ENCODE measurements around the gene MBTD1.
"Not testable (repeated sequence)": the region's sequence is repeated elsewhere in the genome, so short reads cannot be mapped to it uniquely, and the experiment has no call there.

Gene MBTD1

GRCh38 chr17:51251010-51251409, 8.8 kb downstream of the MBTD1 start:
- DNase-seq: no peak

DNA sequence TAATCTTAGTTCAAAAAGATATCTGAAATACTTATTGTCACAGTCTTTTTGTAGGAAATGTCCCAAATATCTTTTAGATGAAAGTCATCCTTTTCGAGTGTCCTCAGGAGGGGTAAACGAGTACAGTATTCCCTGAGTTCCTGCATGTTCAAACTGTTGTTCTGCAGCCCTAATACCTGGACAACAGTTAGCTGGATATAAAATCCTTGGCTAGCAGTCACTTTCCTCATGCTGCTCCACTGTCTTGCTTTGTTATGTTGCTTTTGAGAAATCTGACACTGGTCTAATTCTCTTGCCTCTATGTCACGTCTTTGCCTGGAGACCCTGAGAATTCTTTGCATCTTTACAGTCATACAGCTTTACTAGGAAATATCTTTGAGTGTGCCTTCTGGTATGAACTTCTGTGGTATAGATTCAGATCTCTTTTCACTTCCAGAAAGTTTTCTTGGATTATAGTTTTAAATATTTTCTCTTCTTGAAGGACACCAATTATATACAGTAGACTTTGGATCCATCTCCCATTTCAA, 9.5 kb downstream of the MBTD1 start:
- DNase-seq: no peak

DNA sequence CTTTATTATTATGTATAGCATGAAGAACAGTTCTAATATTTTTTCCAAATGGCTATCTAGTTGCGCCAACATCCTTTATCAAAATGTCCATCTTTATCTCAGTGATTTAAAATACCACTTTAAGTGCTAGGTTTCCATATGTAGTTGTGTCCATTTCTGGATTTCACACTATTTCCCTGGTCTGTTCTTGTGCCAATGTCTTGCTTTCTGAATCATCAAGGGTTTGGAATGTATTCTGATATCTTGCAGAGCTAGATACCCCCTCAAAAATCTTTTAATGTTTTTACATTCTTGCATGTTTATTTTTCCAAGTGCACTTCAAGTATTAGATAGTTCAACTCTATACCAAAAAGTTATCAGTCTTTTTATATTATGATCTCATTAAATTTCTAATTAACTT, 14.3 kb downstream of the MBTD1 start:
- DNase-seq: no peak

GRCh38 chr17:51244041-51244440, 15.8 kb downstream of the MBTD1 start:
- no peak for DNase-seq

DNA sequence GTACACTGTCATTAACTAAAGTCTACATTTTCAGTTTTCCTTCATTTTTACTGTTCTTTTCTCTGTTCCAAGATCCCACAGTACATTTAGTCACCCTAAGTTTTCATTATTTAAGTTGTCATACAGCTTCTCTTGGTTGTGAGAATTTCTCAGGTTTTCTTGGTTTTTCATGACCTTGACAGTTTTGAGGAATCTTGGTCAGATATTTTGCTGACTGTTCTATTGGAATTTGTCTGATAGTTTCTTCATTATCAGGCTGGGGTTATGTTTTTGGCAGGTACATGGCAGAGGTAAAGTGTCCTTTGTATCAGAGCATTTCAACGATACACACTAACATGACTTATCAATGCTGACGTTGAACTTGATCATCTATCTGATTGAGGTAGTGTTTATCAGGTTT, 19.6 kb downstream of the MBTD1 start:
- DNase-seq: no peak

DNA sequence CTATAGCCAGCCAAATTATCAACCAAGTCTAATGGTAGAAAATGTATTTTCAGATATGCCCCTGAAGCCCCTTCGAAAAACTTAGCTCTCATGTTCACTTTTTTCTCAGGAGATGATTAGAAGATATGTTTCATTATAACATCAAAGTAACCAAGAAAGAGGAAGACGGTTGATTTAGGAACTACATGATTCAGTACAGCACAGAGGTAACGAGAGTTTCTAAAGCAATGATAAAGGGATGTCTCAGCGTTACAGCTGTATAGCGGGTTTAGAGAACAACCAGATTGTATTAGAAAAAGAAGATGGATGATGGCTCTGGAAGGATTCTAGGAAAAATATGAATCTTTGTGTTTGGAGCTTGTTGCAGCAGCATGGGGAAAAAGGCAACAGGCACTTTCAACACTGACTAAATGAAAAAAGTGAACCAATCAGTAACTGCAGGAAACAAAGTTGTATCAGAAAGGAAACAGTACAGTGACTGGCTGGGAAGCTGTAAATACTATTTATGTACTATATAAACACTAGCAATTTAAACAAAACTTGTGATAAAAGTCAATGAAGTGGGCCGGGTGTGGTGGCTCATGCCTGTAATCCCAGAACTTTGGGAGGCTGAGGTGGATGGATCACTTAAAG, 21.5 kb downstream of the MBTD1 start:
- DNase-seq: no peak

- DNase-seq: no peak
These were observed 25.7 kb downstream of the MBTD1 start for GRCh38 chr17:51234162-51234561.

- DNase-seq: no peak
These were observed 27.9 kb downstream of the MBTD1 start for GRCh38 chr17:51231999-51232398.

DNA sequence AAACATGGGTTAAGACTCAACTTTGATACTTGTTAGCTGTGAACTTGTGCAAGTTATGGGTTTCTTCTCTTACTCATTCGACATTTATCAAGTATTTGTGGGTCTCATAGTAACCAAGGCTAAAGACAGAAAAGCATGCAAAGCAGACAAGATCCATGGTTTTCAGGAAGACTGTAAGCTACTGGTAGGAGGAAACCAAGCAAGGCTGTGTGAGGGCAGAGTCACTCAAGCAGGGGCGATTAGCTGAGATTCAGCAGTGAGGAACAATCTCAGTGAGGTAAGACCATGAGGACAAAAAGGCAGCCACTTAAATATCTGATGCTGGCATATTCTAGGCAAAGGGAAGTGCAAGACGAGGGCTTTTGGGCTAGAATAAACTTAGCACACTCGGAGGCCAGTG, 29.5 kb downstream of the MBTD1 start:
- no peak for DNase-seq

DNA sequence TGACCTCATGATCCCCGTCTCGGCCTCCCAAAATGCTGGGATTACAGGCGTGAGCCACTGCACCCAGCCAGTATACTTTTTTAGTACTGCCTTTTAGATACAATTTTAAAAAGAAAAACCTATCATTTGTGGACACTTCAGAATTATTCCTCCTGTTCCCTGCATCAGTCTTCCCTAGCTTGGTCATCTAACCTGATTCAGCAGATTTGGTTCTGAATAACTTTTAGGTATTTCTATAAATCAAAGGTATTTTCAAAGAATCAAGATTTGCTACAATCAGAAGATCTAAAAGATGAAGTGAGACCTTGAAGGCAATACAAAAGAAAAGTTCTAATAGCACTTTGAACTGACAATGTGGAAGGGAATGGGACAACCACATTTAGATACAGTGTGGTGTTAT, 30.0 kb downstream of the MBTD1 start:
- no peak for DNase-seq

- DNase-seq: no peak
These were observed 31.7 kb downstream of the MBTD1 start for GRCh38 chr17:51228161-51228560.

GRCh38 chr17:51225523-51225922, 34.3 kb downstream of the MBTD1 start:
- not testable (repeated sequence) for DNase-seq

DNA sequence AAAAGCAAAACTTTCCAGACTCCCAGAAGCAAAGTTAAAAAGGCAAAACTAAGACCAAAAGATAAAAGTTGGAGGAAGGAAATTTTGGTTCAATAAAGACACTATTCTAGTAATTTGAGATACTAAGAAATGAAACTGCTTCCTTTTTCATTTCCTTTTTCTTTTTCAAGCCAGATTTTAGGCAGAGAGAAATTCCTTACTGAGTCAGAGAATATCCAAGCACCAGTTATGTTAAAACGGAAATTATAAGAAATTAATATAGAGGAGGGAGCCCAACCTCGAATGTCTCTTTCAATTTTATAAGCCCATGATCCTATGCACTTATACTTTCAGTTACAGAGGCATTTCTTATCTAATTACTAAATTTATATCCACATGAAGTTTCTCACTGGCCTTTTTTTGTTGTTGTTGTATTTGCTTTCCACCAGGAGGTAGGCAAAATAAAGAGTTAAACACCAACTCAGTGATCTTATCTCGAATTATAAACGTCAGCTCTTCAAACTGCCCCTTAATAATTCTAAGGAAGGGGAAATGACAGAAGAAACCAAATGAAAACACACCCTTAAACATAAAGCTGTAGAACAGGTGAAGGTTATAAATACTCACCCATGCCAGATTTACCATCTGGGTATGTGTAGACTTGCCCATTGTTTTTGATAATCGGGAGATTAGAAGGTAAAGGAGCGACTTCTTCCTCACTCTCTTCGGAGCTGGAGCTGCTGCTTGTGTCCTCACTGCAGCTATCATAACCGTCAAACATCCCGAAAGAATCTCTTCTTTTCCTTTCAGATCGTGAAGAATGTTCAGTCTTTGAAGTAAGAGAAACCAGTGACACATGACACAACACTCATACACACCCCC, 35.2 kb downstream of the MBTD1 start:
- no peak for DNase-seq

- no peak for DNase-seq
These were observed 38.5 kb downstream of the MBTD1 start for GRCh38 chr17:51221322-51221721.

GRCh38 chr17:51217946-51218345, 41.9 kb downstream of the MBTD1 start:
- DNase-seq: no peak

DNA sequence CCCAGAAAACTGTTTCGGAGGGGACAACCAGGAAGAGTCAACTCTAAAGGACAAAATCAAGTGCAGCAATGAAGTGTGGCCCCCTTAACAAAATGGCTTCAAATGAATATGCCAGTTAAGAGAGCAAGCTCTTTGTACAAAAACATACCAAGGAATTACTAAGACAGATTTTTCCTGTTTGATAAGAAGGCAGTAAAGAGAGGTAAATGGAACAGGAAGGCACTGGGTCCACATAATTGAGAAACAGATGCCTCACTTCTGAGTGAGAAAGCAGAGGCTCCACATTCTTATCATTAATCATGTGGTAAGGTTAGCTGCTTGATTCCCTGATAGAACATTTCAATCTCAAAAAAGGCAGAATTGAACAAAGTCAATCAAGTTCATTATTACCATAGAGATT, 44.9 kb downstream of the MBTD1 start:
- no peak for DNase-seq

- DNase-seq: no peak
These were observed 56.0 kb downstream of the MBTD1 start for GRCh38 chr17:51203838-51204237.

DNA sequence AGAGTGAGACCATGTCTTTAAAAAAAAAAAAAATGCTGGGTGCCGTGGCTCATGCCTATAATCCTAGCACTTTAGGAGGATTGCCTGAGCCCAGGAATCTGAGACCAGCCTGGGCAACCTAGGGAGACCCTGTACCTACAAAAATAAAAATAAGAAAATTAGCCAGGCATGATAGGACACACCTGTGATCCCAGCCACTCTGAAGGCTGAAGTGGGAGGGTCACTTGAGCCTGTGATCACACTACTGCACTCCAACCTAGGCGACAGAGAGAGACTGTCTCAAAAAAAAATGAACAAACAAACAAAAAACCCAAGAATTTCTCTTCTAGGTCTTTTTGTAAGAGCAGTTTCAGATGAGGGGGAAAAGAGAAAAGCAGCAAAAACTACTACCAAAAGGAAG, 59.0 kb downstream of the MBTD1 start:
- no peak for DNase-seq

- no peak for DNase-seq
These were observed 59.6 kb downstream of the MBTD1 start for GRCh38 chr17:51200295-51200694.

DNA sequence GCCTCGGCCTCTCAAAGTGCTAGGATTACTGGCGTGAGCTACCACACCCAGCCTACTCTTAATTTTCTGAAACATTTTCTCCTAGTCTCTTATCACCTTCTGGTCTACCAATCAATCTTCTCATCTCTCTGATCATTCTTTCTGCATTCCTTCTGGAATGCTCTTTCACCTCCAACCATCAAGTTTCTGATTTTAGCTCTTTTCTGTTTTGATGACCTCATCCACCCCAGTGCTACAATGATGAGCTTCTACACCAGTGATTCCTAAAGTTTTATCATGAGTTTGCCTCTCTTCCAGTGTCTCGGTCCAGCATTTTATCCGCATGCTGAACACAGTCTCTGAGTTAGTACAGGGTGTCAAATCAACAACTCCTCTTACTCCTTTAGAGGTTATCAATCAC, 62.1 kb downstream of the MBTD1 start:
- no peak for DNase-seq

GRCh38 chr17:51191895-51192294, 68.0 kb downstream of the MBTD1 start:
- no peak for DNase-seq

GRCh38 chr17:51189628-51190027, 70.2 kb downstream of the MBTD1 start:
- DNase-seq: no peak

DNA sequence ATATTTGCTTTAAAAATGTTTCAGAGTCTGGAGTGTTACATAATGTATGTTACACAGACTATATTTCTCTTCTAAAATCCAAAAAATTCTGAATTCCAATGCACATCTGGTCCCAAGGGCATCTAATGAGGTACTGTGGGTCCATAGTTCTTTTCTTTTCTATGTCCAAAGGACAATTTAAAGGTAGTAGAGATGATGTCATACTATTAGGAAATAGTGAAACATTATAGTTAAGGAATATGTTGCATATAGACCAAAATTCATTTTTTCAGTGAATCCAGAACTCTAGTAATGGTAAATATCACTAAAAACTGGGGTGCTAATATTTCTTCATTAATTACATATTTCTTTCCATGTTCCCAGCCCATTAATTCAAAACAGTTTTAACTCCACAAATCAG, 70.7 kb downstream of the MBTD1 start:
- DNase-seq: no peak

DNA sequence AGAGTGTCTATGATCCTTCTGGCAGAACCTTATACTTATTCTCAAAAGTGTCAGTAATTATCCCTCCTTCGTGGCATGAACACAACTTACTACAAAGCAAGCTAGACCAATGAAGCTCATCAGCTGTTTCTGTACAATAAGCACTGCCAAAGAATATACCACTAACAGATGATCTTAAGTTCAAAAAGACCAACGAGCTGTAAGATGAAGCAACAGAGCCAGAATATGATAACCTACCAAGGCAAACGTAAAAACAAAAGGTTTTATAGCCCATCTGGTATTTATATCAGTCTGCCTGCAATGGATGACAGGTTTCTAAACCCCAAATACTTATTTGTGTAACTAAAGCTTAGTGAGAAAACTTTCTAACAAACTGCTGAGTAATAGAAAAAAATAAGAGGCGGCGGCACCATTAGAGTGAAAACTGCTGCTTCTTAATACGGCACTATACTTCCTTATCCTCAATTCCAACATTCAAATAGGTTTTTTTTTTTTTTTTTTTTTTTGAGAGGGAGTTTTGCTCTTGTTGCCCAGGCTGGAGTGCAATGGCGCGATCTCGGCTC, 71.5 kb downstream of the MBTD1 start:
- DNase-seq: no peak

Data from activated CD8-positive, alpha-beta memory T cell treated with anti-CD3 and anti-CD28 coated beads, Interleukin-2, amount 50 U/mL, for 48 hours (primary cell).